ENCODE results near the gene GSG1L2.

DNA sequence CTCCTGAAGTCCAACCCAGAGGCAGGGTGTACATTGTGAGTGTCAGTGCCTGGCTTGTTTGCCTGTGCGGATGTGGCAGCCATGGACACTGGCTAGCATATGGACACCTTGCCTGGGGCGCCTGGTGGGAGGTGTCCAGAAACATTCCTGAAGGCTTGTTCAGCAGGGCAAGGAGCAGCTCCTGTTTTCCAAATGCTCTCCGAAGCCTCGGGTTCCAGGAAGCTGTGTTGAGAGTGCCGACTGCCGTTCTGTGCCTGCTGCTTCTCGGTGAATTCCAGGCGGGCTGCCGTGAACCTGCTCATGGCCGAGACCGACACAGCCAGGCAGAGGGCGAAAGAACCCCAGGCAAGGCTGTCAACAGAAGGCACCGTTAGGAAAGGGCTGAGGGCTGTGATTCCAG, 19.6 kb downstream of the GSG1L2 start:
- no peak for TF ChIP-seq TSHZ2 (CRISPR knock-in tag; IDR thresholded peaks at IDR 0.05)
- TF ChIP-seq RARB (CRISPR knock-in tag; IDR thresholded peaks at IDR 0.05): no peak
- no peak for TF ChIP-seq PPARA (CRISPR knock-in tag; IDR thresholded peaks at IDR 0.05; ENCODE audit: borderline replicate concordance)
- TF ChIP-seq ZFP30 (CRISPR knock-in tag; IDR thresholded peaks at IDR 0.05): no peak
- no peak for TF ChIP-seq ARNTL (CRISPR knock-in tag; IDR thresholded peaks at IDR 0.05; ENCODE audit: borderline replicate concordance, low read depth)
- no peak for TF ChIP-seq ZNF565 (CRISPR knock-in tag; conservative IDR thresholded peaks at IDR 0.05; ENCODE audit: low read depth)

All from SK-N-SH treated with all-trans-retinoic acid at 6 μM for 48 hours (cell line).